ENCODE results near the gene MDM1. TPM values are rescaled to one million over a fixed set of nuclear protein-coding genes. Genes with fewer than 3 reads are reported as not detected.

Gene MDM1
- total RNA-seq, 1 experiment from 2014 or later = 10.0 TPM

DNA sequence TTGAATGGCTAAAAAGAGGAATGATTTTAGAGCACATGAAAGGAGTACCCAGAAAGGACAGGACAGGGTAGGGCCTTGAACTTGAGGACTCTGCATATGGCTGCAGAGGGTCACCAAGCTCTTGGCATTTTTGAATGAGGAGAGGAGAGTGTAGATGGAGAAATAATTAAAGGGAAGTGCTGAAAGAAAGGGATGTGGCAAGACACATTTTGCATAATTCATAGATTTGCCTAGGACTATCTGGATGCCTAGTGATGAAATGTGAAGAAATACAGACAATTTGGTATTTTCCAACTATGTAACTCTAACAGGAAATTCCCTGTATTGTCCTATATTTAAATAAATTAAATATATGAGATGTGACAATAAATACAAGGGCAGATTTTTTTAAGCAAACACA lies 27.5 kb upstream of the MDM1 start:
- intact Hi-C loops (cut with micrococcal nuclease) = loop anchor here (10.0 kb wide), 3 partner anchors 255 to 385 kb away; partner anchors contain the start of genes RAP1B and SLC35E3
- Histone ChIP-seq H3K9me3 (ENCODE audit: control insufficient read depth in 1 of 2, insufficient read depth in 1 of 2, low read depth in 1 of 2, low read length in 2 of 2) (no peaks in the 10 kb centered on the region), H3K79me2 (ENCODE audit: insufficient read depth, low read length) (no peaks in the 10 kb centered on the region), H2AFZ (ENCODE audit: low read depth, low read length, poor library complexity, severe bottlenecking) (no peak overlapping the region), H3K4me2 (ENCODE audit: low read length) (no peak overlapping the region), H3K4me3 (replicated peaks in 1 of 2; ENCODE audit: low read depth in 1 of 2, low read length in 2 of 2) (no peak overlapping the region), H3K36me3 (ENCODE audit: control insufficient read depth in 1 of 2, insufficient read depth in 2 of 2, low read length in 2 of 2) (no peaks in the 10 kb centered on the region), H3K27me3 (ENCODE audit: insufficient read depth, low read length) (no peaks in the 10 kb centered on the region), H3K4me1 (ENCODE audit: control insufficient read depth in 1 of 2, insufficient read depth in 2 of 2, low read length in 2 of 2) (peaks cover under 1 to 1% of the 10 kb centered on the region in 2 experiments; a peak in 3 of 4 replicates), H4K20me1 (ENCODE audit: insufficient read depth) (no peaks in the 10 kb centered on the region), H3K9ac (ENCODE audit: low read length) (no peak overlapping the region), H3K9me2 (ENCODE audit: insufficient read depth) (no peaks in the 10 kb centered on the region), H3K27ac (ENCODE audit: low read depth, low read length) (no peak overlapping the region)
- ChIA-PET CTCF (no interaction called here), POLR2A (no interaction called here), RAD21 (ENCODE audit: low non-redundant PET in 1 of 2, low total read pairs in 2 of 2, uncharacterized antibody in 2 of 2, unreplicated experiment in 2 of 2) (no interaction called here)
- DNase-seq (ENCODE audit: low read depth, low spot score) = no peak
- TF ChIP-seq SP1 (IDR thresholded peaks at IDR 0.05; ENCODE audit: low read depth) (no peak), RAD21 (IDR thresholded peaks at IDR 0.05; ENCODE audit: low read depth) (no peak), ELF1 (IDR thresholded peaks at IDR 0.05; ENCODE audit: borderline replicate concordance, low read depth) (no peak), CTCF (IDR thresholded peaks at IDR 0.05 in 2 of 3, conservative IDR thresholded peaks at IDR 0.05 in 1 of 3; ENCODE audit: borderline replicate concordance in 1 of 3, insufficient read depth in 1 of 3, low read depth in 2 of 3, low read length in 2 of 3) (no peak), CBX3 (IDR thresholded peaks at IDR 0.05; ENCODE audit: low read depth) (no peak), REST (IDR thresholded peaks at IDR 0.05; ENCODE audit: low read depth) (no peak)
- no TSS peak for BruUV-seq (replicated peaks)
- no peak for ATAC-seq
